GM19324 (cell line): ENCODE data around the gene PLPP6.
"Not testable (repeated sequence)": the region's sequence is repeated elsewhere in the genome, so short reads cannot be mapped to it uniquely, and the experiment has no call there.

ENCODE experiments used
- ATAC-seq: cut with Tn5 transposase; IDR thresholded peaks from one replicate; pipeline ENCODE4 v1.9.1; 2021; ENCODE audit warnings: mild to moderate bottlenecking, moderate library complexity; ENCODE audit not compliant: unreplicated experiment, low FRiP score

The PLPP6 gene

GRCh38 chr9:4662108-4662988 is at the start of gene PLPP6:
Gene PLPP6, plus strand, starts transcription at chr9:4662294. Its CDS starts 82 bp downstream, at chr9:4662376.
- peak; percentile 81 for ATAC-seq

DNA sequence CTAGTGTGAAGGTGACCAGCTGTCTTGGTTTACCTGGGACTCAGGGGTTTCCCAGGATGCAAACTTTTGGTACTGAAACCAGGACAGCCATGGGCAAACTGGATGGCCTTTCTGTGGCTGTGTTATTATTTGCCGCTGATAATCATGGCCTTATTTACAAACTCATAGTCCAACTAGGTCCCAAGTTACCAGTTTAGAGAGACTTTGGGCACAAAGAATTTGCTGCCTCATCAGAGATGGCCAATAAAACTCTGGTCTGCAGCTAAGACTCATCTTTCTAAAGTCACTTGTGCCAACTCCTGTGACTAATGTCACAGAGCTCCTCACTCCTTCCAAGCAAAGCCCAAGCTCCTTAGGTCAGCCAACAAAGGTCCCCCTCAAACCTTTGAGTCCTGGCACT is 47.5 kb upstream of the PLPP6 start:
- ATAC-seq, result no peak

- ATAC-seq, result no peak
Observed at GRCh38 chr9:4615251-4615650, 46.8 kb upstream of the PLPP6 start.

DNA sequence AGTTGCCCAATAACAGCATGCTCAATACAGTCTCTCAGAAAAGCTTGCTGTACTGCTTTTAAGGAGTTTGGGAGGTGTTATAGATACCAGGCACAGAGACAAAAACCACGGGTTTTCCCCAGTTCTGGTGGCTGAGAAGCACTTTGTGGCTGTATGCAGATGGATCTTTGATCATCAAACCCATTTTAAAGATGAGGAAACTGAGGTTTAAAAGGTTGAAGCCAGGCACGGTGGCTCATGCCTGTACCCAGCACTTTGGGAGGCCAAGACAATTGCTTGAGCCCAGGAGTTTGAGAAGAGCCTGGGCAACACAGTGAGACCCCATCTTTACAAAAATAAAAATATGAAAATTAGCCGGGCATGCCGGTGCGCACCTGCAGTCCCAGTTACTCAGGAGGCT is 46.3 kb upstream of the PLPP6 start:
- ATAC-seq, result no peak

GRCh38 chr9:4617752-4618151 is 44.3 kb upstream of the PLPP6 start:
- no peak for ATAC-seq

DNA sequence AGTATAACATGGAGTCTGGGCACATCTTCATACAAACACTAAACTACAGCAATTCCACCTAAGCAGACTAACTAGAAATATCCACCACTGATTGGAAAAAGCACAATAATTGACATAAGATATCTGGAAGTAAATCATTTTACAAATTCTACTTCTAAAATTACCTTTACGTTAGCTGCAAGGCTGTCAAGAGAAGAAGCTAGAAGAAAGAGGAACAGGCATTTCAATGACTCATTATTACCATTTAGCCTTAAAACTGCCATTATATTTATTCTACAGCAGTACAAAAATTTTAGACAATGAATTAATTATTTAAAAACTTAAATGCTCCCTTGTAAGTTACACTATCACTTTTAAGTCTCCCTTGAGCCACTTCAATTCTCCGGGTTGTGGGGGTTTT is 43.4 kb upstream of the PLPP6 start:
- ATAC-seq, result no peak

- no peak for ATAC-seq
Observed at GRCh38 chr9:4620057-4620765, 41.9 kb upstream of the PLPP6 start.

GRCh38 chr9:4620881-4621555 is 41.1 kb upstream of the PLPP6 start:
- no peak for ATAC-seq

GRCh38 chr9:4622016-4622415 is 40.1 kb upstream of the PLPP6 start:
- ATAC-seq, result no peak

- ATAC-seq, result no peak
Observed at GRCh38 chr9:4630836-4631235, 31.3 kb upstream of the PLPP6 start.

DNA sequence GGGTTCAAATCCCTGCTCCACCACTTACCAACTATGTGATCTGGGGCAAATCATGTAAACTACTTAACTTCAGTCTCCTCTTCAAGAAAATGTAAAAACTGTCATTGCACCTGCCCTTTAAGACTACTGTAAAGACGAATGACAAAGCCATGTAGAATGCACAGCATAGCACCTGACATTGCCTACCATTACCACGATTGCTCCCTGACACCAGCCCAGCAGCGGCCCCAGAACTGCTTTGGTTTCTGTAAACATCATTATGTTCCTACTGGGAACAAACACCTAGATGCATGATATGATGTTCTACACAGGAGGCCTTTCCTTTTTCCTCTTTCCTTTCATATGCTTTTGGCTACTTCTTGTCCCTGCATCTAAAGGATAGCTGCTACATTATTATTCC is 23.1 kb upstream of the PLPP6 start:
- ATAC-seq, result no peak

GRCh38 chr9:4639420-4639819 is 22.7 kb upstream of the PLPP6 start:
- no peak for ATAC-seq

GRCh38 chr9:4640027-4640426 is 22.1 kb upstream of the PLPP6 start:
- ATAC-seq, result no peak

DNA sequence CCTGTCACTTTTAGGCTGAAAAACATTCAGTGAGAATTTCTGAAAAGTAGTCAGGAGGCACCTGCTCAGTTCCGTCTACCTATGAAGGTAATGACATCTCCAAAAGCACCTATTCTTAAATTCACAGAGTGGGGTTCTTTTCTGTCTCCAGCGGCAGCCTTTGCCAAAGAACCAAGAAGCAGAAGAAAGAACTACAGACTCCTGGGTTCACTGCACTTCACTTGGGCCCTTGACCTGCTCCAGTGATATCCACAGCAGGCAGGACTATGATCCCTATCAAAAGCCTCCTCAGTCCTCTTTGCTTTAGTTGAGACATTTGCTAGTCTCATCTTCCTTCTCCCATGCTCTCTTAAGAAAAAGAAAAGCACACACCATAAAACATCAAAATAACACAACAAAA is 19.7 kb upstream of the PLPP6 start:
- ATAC-seq, result no peak

DNA sequence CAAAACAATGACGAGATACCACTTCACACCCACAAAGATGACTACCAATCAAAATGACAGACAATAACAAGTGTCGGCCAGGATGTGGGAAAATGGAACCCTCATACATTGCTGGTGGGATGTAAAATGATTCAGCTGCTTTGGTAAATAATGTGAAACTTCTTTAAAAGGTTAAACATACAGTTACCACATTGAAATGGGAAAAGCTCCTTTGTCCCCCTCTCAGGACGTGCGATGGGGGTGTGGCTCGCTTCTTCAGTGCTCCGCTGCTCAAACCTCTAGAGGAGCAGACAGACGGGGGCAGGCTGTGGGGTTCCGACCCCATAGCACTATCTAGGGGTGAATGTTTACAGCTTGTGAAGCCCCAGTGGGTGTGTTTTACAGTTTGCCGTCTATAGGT is 8.0 kb upstream of the PLPP6 start:
- no peak for ATAC-seq

DNA sequence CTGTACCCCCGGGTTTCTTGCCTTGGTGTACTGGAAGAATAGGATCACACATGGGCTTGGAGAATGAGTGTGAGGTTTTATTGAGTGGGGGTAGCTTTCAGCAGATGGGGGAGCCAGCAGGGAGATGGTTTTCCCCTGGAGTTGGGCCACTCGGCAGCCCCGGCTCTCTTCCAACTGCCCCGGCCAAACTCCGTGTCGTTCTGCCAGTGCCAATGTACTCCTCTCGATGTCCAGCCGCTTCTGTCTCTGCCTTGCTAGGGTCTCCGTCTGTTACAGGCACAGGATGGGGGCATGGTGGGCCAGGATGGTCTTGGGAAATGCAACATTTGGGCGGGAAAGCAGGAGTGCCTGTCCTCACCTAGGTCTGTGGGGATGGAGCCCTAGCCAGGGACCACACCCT is 7.6 kb upstream of the PLPP6 start:
- ATAC-seq, result no peak

DNA sequence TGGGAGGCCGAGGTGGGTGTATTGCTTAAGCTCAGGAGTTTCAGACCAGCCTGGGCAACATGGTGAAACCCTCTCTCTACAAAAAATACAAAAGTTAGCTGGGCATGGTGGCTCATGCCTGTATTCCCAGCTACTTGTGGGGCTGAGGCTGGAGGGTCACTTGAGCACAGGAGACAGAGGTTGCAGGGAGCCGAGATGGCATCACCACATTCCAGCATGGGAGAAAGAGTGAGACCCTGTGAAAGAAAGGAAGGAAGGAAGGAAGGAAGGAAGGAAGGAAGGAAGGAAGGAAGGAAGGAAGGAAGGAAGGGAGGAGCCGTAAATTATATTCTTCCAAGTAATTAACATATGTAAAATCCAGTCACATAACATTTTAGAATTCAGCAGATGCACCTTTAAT is 5.9 kb upstream of the PLPP6 start:
- not testable (repeated sequence) for ATAC-seq

DNA sequence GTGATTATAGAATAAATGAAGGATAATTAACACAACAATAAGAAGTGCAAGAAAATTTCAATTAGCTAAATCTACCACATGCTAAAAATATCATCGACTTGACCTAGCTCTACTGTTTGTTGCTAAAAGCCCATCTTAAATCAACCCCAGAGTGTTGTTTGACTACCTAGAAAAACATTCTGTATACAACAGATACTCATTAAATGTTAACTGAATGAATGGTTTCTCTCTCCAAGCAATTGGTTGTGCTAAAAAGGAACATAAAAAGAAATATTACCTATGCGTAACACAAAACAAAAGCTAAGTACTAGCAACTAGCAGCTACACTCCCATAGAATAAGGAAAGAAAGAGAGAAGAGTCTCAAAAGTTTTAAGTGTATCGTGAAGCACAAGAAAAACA is 5.5 kb upstream of the PLPP6 start:
- ATAC-seq, result no peak

- no peak for ATAC-seq
Observed at GRCh38 chr9:4657426-4658159, 4.5 kb upstream of the PLPP6 start.

GRCh38 chr9:4660665-4661064 is 1.4 kb upstream of the PLPP6 start:
- ATAC-seq, result not testable (repeated sequence)

- ATAC-seq, result no peak
Observed at GRCh38 chr9:4661165-4661564, 929 bp upstream of the PLPP6 start.
